Naive thymus-derived CD8-positive, alpha-beta T cell (primary cell): ENCODE results near the gene OR56A3. TPM values are rescaled to one million over a fixed set of nuclear protein-coding genes. Genes with fewer than 3 reads are reported as not detected.

Source experiments
- ATAC-seq, 2 donors: fragments of 150-1000 bp; cut with Tn5 transposase in 1 of 2; sonication (Bioruptor Pico), chemical (Tn5 transposase) in 1 of 2; 1 replicate in 1 of 2; 2 replicates in 1 of 2; pipeline ENCODE4 v1.10.0; 2021; ENCODE audit warnings: mild to moderate bottlenecking in 2 of 2, moderate library complexity in 2 of 2
- POLR2A ChIA-PET: fragments of 350-600 bp; sonication (Branson Sonifier 250); formaldehyde crosslinking; loops from one replicate; lab custom pipeline; 2021; ENCODE audit warnings: antibody characterized with exemption; lab: Charles Lee
- DNase-seq, 10 donors: peaks; one replicate each; pipeline versions ENCODE4 v3.0.0 to v3.0.0-alpha.2; 2020 to 2022
- H3K27ac Mint-ChIP-seq, 10 donors: one replicate each; pipeline ENCODE4 v1.8.0; 2020 to 2022; ENCODE audit warnings: mild to moderate bottlenecking in 10 of 10, mixed read lengths in 10 of 10, moderate library complexity in 4 of 10, inconsistent platforms in 1 of 10
- H3K27me3 Mint-ChIP-seq, 5 donors: one replicate each; pipeline ENCODE4 v1.8.0; 2021 to 2022; ENCODE audit warnings: mixed read lengths in 5 of 5
- H3K36me3 Mint-ChIP-seq, 3 donors: one replicate each; pipeline ENCODE4 v1.8.0; 2020 to 2022; ENCODE audit warnings: mixed read lengths in 3 of 3, mild to moderate bottlenecking in 2 of 3, inconsistent platforms in 1 of 3
- H3K4me1 Mint-ChIP-seq, 4 donors: one replicate each; pipeline ENCODE4 v1.8.0; 2021 to 2022; ENCODE audit warnings: mixed read lengths in 4 of 4
- H3K4me3 Mint-ChIP-seq, 10 donors: one replicate each; pipeline ENCODE4 v1.8.0; 2020 to 2022; ENCODE audit warnings: mild to moderate bottlenecking in 10 of 10, mixed read lengths in 10 of 10, moderate library complexity in 6 of 10, inconsistent platforms in 1 of 10
- H3K9me3 Mint-ChIP-seq, 9 donors: one replicate each; pipeline ENCODE4 v1.8.0; 2020 to 2022; ENCODE audit warnings: mixed read lengths in 9 of 9, mild to moderate bottlenecking in 3 of 9, inconsistent platforms in 1 of 9, moderate library complexity in 1 of 9
- polyA plus RNA-seq, 3 donors: library from polyadenylated mRNA; unstranded; fragments of 300-500 nt; fragmentation: Illumina TruSeq; gene quantifications; one replicate each; pipeline ENCODE4 v1.2.3, GENCODE V29; 2021
- total RNA-seq, 8 experiments: library from RNA in 2 of 8; stranded (reverse) in 2 of 8; gene quantifications; one replicate each; pipeline ENCODE4 v1.2.3 and lab custom pipeline; 2021 to 2026

OR56A3 gene
- total and polyA plus RNA-seq, 5 experiments from 2014 or later, result not detected

DNA sequence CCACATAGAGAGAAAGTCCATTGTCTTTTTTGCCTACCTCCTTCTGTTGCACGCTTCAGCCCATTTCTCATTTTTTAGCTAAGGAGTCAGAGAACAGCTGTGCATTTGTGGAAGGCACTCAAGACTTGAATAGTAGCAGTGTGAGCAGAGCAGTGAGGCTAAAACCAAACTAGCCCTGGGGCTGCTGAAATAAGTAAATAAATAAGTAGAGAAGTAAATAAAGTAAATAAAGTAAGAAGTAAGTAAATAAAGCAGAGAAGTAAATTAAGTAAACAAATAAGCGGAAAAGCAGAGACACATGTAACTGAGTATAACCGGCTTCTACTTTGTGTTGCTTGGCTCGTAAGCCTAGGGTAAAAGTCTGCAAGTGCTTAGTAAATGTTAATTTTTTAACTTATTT is 47.2 kb downstream of the OR56A3 start:
- Mint-ChIP-seq H3K9me3 (no peaks in the 10 kb centered on the region), H3K36me3 (no peaks in the 10 kb centered on the region), H3K4me3 (no peak overlapping the region), H3K27me3 (peaks cover 15 to 40% (median 23%) of the 10 kb centered on the region in 5 donors), H3K4me1 (peaks cover 0 to 1% (median 0%) of the 10 kb centered on the region in 4 donors), H3K27ac (no peak overlapping the region)
- ATAC-seq, result no peak
- POLR2A ChIA-PET, result no interaction called here
- DNase-seq, result no peak

DNA sequence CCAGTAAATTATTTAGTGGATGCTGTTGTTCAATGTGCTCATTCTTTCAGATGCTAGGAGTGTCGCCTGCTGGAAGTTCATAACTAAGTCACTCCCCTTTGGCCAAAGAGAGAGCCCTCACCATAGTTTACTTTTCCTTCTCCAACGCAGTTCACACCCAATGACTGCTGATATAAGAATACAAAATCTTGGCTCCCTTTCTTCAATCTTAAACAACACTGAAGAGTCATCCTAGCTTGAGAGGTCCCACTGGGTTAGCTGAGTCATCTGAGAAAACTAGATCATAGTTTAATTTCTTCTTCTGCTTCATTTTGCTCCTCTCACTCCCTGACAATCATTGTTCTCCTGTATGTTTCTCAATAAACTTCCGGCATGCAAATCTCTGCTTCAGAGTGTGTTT is 50.1 kb downstream of the OR56A3 start:
- no peaks in the 10 kb centered on the region for H3K9me3 Mint-ChIP-seq
- POLR2A ChIA-PET, result no interaction called here
- no peak overlapping the region for H3K27ac Mint-ChIP-seq
- peaks cover 0 to 1% (median 0%) of the 10 kb centered on the region in 4 donors for H3K4me1 Mint-ChIP-seq
- ATAC-seq (no peak), DNase-seq (no peak)
- H3K27me3 Mint-ChIP-seq, result peaks cover 13 to 26% (median 15%) of the 10 kb centered on the region in 5 donors
- H3K36me3 Mint-ChIP-seq, result no peaks in the 10 kb centered on the region
- no peak overlapping the region for H3K4me3 Mint-ChIP-seq

DNA sequence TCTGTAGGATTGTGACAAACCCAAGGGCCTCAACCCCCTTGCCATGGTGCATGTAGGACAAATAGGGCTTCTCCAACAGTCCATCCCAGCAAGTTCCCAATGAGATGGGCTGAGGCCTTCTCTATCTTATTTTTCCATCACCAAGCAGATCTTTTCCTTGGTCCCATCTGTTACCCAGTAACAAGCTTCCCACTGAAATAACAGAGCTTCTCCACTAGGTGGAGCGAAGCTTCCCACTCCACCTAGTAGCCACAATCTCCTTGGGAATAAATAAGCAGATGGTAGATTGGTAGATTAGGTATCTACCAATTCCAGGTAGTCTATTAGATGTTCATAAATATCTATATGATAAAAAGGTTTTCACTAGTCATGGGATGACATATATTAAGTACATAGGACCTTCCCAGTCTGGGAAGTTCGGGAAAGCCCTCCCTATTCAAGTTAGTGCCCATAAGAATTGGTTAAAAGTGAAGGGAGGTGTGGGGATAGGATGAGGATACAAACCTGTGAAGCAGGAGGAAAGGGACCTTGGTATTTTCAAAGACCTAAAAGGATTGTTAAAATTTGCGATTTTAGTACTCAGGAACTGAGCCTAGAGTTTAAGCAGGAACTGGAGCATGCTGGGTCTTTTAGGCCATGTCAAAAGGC is 50.7 kb downstream of the OR56A3 start:
- no peak overlapping the region for H3K4me3 Mint-ChIP-seq
- no peaks in the 10 kb centered on the region for H3K36me3 Mint-ChIP-seq
- no peaks in the 10 kb centered on the region for H3K9me3 Mint-ChIP-seq
- no peaks in the 10 kb centered on the region for H3K4me1 Mint-ChIP-seq
- DNase-seq (no peak), ATAC-seq (no peak)
- POLR2A ChIA-PET, result no interaction called here
- no peak overlapping the region for H3K27ac Mint-ChIP-seq
- peaks cover 10 to 20% (median 12%) of the 10 kb centered on the region in 5 donors for H3K27me3 Mint-ChIP-seq

DNA sequence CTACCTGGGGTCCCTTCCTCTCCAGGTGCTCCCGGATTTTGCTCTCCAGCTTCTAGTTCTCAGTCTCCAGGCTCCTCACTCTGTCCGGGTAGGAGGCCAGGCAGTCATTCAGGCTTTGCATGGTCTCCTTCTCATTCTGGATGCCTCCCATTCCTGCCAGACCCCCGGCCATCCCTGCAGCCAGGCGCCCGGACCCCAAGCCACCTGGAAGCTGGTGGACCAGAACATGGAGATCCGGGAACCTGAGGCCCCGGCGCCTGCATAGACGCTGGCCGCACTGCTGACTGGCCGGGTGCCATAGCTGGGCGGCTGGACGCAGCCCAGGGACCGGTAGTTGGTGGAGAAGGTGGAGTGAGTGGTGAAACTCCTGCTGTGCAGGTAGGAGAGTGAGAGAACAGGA is 52.7 kb downstream of the OR56A3 start:
- no peak overlapping the region for H3K27ac Mint-ChIP-seq
- POLR2A ChIA-PET, result no interaction called here
- H3K27me3 Mint-ChIP-seq, result peaks cover 7 to 18% (median 17%) of the 10 kb centered on the region in 5 donors
- DNase-seq (no peak), ATAC-seq (no peak)
- H3K36me3 Mint-ChIP-seq, result no peaks in the 10 kb centered on the region
- no peak overlapping the region for H3K4me3 Mint-ChIP-seq
- no peaks in the 10 kb centered on the region for H3K4me1 Mint-ChIP-seq
- H3K9me3 Mint-ChIP-seq, result peaks cover 0 to 2% (median 0%) of the 10 kb centered on the region in 9 donors

Other genes with a start within 250 kb of the OR56A3 start
- under 1 TPM; 0.36 to 0.42 TPM for gene OR56B1, start 205.8 kb upstream of the OR56A3 start, total RNA-seq
- gene OR56B1, start 205.8 kb upstream of the OR56A3 start, polyA plus RNA-seq, result not detected
- gene OR52N4, start 188.0 kb upstream of the OR56A3 start, total RNA-seq, result 1 to 10 TPM; 2.2 to 2.6 TPM
- gene OR52N4, start 188.0 kb upstream of the OR56A3 start, polyA plus RNA-seq, result under 1 TPM in 2 of 3 donors, not detected in 1; 0.55 to 0.59 TPM
- not detected for gene OR52N5, start 158.9 kb upstream of the OR56A3 start, total RNA-seq
- gene OR52N5, start 158.9 kb upstream of the OR56A3 start, polyA plus RNA-seq, result not detected
- not detected for gene OR52N1, start 151.0 kb upstream of the OR56A3 start, total RNA-seq
- not detected for gene OR52N1, start 151.0 kb upstream of the OR56A3 start, polyA plus RNA-seq
- not detected for gene OR52N2, start 133.3 kb upstream of the OR56A3 start, total RNA-seq
- gene OR52N2, start 133.3 kb upstream of the OR56A3 start, polyA plus RNA-seq, result not detected
- not detected for gene OR52E6, start 100.4 kb upstream of the OR56A3 start, total RNA-seq
- not detected for gene OR52E6, start 100.4 kb upstream of the OR56A3 start, polyA plus RNA-seq
- not detected for gene OR52E8, start 84.6 kb upstream of the OR56A3 start, total RNA-seq
- not detected for gene OR52E8, start 84.6 kb upstream of the OR56A3 start, polyA plus RNA-seq
- gene OR52E4, start 61.6 kb upstream of the OR56A3 start, total RNA-seq, result not detected
- not detected for gene OR52E4, start 61.6 kb upstream of the OR56A3 start, polyA plus RNA-seq
- gene OR52E5, start 49.0 kb upstream of the OR56A3 start, total RNA-seq, result not detected
- gene OR52E5, start 49.0 kb upstream of the OR56A3 start, polyA plus RNA-seq, result not detected
- gene OR56A5, start 26.2 kb downstream of the OR56A3 start, total RNA-seq, result not detected
- not detected for gene OR56A5, start 26.2 kb downstream of the OR56A3 start, polyA plus RNA-seq
- gene OR52L1, start 44.7 kb downstream of the OR56A3 start, total RNA-seq, result not detected
- gene OR52L1, start 44.7 kb downstream of the OR56A3 start, polyA plus RNA-seq, result not detected
- under 1 TPM in 1 of 2 experiments, not detected in 1; 0.10 TPM for gene OR56A4, start 64.7 kb downstream of the OR56A3 start, total RNA-seq
- not detected for gene OR56A4, start 64.7 kb downstream of the OR56A3 start, polyA plus RNA-seq
- gene OR56A1, start 88.5 kb downstream of the OR56A3 start, total RNA-seq, result not detected
- gene OR56A1, start 88.5 kb downstream of the OR56A3 start, polyA plus RNA-seq, result not detected
- not detected for gene OR56B4, start 165.4 kb downstream of the OR56A3 start, total RNA-seq
- under 1 TPM in 1 of 3 donors, not detected in 2; 0.19 TPM for gene OR56B4, start 165.4 kb downstream of the OR56A3 start, polyA plus RNA-seq
- gene OR52B2, start 228.1 kb downstream of the OR56A3 start, total RNA-seq, result not detected
- not detected for gene OR52B2, start 228.1 kb downstream of the OR56A3 start, polyA plus RNA-seq